HEK293 (cell line): ENCODE data around the gene RFK.

Experiments used
- FEZF1 ChIP-seq: fragments of 450-650 bp; formaldehyde crosslinking; IDR thresholded peaks from 2 replicates; pipeline ENCODE4 v1.5.1; 2016; ENCODE audit warnings: missing biosample characterization, missing genetic modification characterization
- HOXC10 ChIP-seq: sonication (generic); formaldehyde crosslinking; IDR thresholded peaks from 2 replicates; pipeline ENCODE4 v1.8.1; 2023; ENCODE audit warnings: mild to moderate bottlenecking, missing genetic modification reagents
- KLF7 ChIP-seq: fragments of 450-650 bp; formaldehyde crosslinking; IDR thresholded peaks from 2 replicates; pipeline ENCODE4 v1.5.1; 2016; ENCODE audit warnings: missing biosample characterization, missing genetic modification characterization, borderline replicate concordance
- RBAK ChIP-seq: fragments of 450-650 bp; formaldehyde crosslinking; IDR thresholded peaks from 2 replicates; pipeline ENCODE4 v1.5.1; 2016; ENCODE audit warnings: missing biosample characterization, missing genetic modification characterization
- SCRT1 ChIP-seq: fragments of 450-650 bp; formaldehyde crosslinking; IDR thresholded peaks from 2 replicates; pipeline ENCODE4 v1.5.1; 2016; ENCODE audit warnings: missing biosample characterization, missing genetic modification characterization, borderline replicate concordance
- ZFHX2 ChIP-seq: fragments of 450-650 bp; formaldehyde crosslinking; conservative IDR thresholded peaks from 2 replicates; pipeline ENCODE4 v1.5.1; 2016; ENCODE audit warnings: missing biosample characterization, missing genetic modification characterization
- ZNF140 ChIP-seq: fragments of 450-650 bp; formaldehyde crosslinking; IDR thresholded peaks from 2 replicates; pipeline ENCODE4 v1.5.1; 2016; ENCODE audit warnings: missing biosample characterization, missing genetic modification characterization
- ZNF157 ChIP-seq: fragments of 450-650 bp; formaldehyde crosslinking; IDR thresholded peaks from 2 replicates; pipeline ENCODE4 v1.5.1; 2016; ENCODE audit warnings: missing biosample characterization, missing genetic modification characterization
- ZNF19 ChIP-seq: fragments of 450-650 bp; formaldehyde crosslinking; IDR thresholded peaks from 2 replicates; pipeline ENCODE4; 2016; ENCODE audit warnings: missing biosample characterization, missing genetic modification characterization, low read depth
- ZNF239 ChIP-seq: fragments of 450-650 bp; formaldehyde crosslinking; IDR thresholded peaks from 2 replicates; pipeline ENCODE4 v1.5.1; 2016; ENCODE audit warnings: missing biosample characterization, missing genetic modification characterization
- ZNF24 ChIP-seq: fragments of 450-650 bp; formaldehyde crosslinking; IDR thresholded peaks from 2 replicates; pipeline ENCODE4 v1.5.1; 2016; ENCODE audit warnings: missing biosample characterization, missing genetic modification characterization
- ZNF302 ChIP-seq: fragments of 450-650 bp; formaldehyde crosslinking; IDR thresholded peaks from 2 replicates; pipeline ENCODE4 v1.5.1; 2016; ENCODE audit warnings: missing biosample characterization, missing genetic modification characterization, low read depth
- ZNF341 ChIP-seq: fragments of 450-650 bp; formaldehyde crosslinking; IDR thresholded peaks from 2 replicates; pipeline ENCODE4; 2016; ENCODE audit warnings: low read depth, missing biosample characterization, missing genetic modification characterization
- ZNF391 ChIP-seq: fragments of 450-650 bp; formaldehyde crosslinking; IDR thresholded peaks from 2 replicates; pipeline ENCODE4 v1.5.1; 2016; ENCODE audit warnings: low read depth, missing biosample characterization, missing genetic modification characterization, borderline replicate concordance
- ZNF433 ChIP-seq: fragments of 450-650 bp; formaldehyde crosslinking; IDR thresholded peaks from 2 replicates; pipeline ENCODE4 v1.5.1; 2016; ENCODE audit warnings: missing biosample characterization, missing genetic modification characterization, low read depth
- ZNF48 ChIP-seq: fragments of 450-650 bp; formaldehyde crosslinking; IDR thresholded peaks from 2 replicates; pipeline ENCODE4 v1.5.1; 2016; ENCODE audit warnings: missing biosample characterization, missing genetic modification characterization
- ZNF561 ChIP-seq: fragments of 450-650 bp; IDR thresholded peaks from 2 replicates; pipeline ENCODE4 v1.5.1; 2018; ENCODE audit warnings: missing biosample characterization, missing genetic modification characterization, borderline replicate concordance
- ZNF621 ChIP-seq: fragments of 450-650 bp; formaldehyde crosslinking; IDR thresholded peaks from 2 replicates; pipeline ENCODE4 v1.5.1; 2017; ENCODE audit warnings: missing biosample characterization, missing genetic modification characterization
- ZNF777 ChIP-seq: fragments of 450-650 bp; formaldehyde crosslinking; IDR thresholded peaks from 2 replicates; pipeline ENCODE4 v1.5.1; 2017; ENCODE audit warnings: missing biosample characterization, missing genetic modification characterization, borderline replicate concordance
- ZNF843 ChIP-seq: fragments of 450-650 bp; formaldehyde crosslinking; IDR thresholded peaks from 2 replicates; pipeline ENCODE4 v1.5.1; 2016; ENCODE audit warnings: missing biosample characterization, missing genetic modification characterization
- TF ChIP-seq, protein P1 (sequence below): fragments of 450-650 bp; IDR thresholded peaks from 2 replicates; pipeline ENCODE4 v1.5.1; 2018; ENCODE audit warnings: missing biosample characterization, mild to moderate bottlenecking, missing genetic modification characterization
- TF ChIP-seq, protein P2 (sequence below): fragments of 450-650 bp; formaldehyde crosslinking; optimal IDR thresholded peaks from 2 replicates; pipeline ENCODE3; 2016; ENCODE audit warnings: missing biosample characterization, mild to moderate bottlenecking, missing genetic modification characterization
- TF ChIP-seq, protein P3 (sequence below): fragments of 450-650 bp; formaldehyde crosslinking; IDR thresholded peaks from 2 replicates; pipeline ENCODE4 v1.5.1; 2017; ENCODE audit warnings: missing biosample characterization, mild to moderate bottlenecking, missing genetic modification characterization, moderate library complexity
- TF ChIP-seq, protein P4 (sequence below): fragments of 450-650 bp; formaldehyde crosslinking; IDR thresholded peaks from 2 replicates; pipeline ENCODE4 v1.5.1; 2016; ENCODE audit warnings: missing biosample characterization, missing genetic modification characterization, borderline replicate concordance
- TF ChIP-seq, protein P5 (sequence below): fragments of 450-650 bp; formaldehyde crosslinking; IDR thresholded peaks from 2 replicates; pipeline ENCODE4 v1.5.1; 2016; ENCODE audit warnings: missing biosample characterization, missing genetic modification characterization, borderline replicate concordance
- TF ChIP-seq, protein P6 (sequence below): fragments of 450-650 bp; formaldehyde crosslinking; IDR thresholded peaks from 2 replicates; pipeline ENCODE4 v1.5.1; 2016; ENCODE audit warnings: missing biosample characterization, missing genetic modification characterization

RFK gene

DNA sequence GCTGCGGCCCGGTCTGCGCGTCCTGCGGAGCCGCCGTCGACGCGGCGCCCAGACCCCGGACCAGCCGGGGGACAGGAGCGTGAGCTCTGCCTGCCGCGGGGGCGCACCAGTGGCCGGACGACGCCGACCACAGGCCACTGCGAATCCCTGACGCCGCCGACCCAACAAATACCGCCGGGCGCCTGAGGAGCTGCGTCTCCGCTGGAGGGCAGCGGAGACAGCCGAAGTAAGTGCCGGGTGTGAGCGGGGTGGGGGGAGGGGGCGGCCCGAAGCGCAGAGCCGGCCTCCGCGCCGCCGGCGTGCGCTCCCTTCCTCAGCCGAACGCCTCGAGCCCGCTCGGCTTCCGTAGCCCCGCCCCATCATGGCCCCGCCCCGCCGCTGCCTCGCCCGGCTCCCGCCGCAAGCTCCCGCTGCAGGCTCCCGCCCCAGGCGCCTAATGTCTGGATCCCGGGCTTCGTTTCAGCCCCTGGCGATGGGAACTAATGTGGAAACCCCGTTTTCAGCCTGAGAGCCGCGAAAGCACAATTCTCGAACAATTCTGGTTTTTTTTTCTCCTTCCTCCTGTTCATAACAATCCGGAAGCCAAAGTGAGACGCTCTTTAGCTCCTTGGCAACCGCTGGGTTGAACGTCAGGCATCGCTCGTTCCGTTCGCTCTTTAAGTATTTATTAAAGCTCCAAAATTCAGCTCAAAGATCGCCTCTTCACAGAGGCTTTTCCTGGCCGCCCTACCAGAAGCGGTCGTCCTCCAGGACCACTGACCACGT, at the start of gene RFK (continued):
- TF ChIP-seq, protein P1, sequence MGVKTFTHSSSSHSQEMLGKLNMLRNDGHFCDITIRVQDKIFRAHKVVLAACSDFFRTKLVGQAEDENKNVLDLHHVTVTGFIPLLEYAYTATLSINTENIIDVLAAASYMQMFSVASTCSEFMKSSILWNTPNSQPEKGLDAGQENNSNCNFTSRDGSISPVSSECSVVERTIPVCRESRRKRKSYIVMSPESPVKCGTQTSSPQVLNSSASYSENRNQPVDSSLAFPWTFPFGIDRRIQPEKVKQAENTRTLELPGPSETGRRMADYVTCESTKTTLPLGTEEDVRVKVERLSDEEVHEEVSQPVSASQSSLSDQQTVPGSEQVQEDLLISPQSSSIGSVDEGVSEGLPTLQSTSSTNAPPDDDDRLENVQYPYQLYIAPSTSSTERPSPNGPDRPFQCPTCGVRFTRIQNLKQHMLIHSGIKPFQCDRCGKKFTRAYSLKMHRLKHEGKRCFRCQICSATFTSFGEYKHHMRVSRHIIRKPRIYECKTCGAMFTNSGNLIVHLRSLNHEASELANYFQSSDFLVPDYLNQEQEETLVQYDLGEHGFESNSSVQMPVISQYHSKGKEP (tag by site-specific recombination): no peak
- TF ChIP-seq ZNF561 (peak; percentile 15; the same call in 1 of the 2 replicates), ZNF777 (no peak; the same call in 1 of the 2 replicates), ZNF48 (no peak), ZNF621 (tag by site-specific recombination) (no peak), ZNF302 (tag by site-specific recombination) (no peak), ZNF391 (tag by site-specific recombination) (no peak), ZNF140 (tag by site-specific recombination) (no peak), HOXC10 (CRISPR knock-in tag) (no peak), ZNF341 (peak; percentile 65), ZNF19 (tag by site-specific recombination) (no peak), ZNF157 (tag by site-specific recombination) (no peak), ZNF843 (tag by site-specific recombination) (no peak), RBAK (tag by site-specific recombination) (no peak), ZNF24 (no peak), ZNF239 (no peak), ZFHX2 (no peak), SCRT1 (tag by site-specific recombination) (no peak), ZNF433 (tag by site-specific recombination) (no peak), KLF7 (tag by site-specific recombination) (no peak), FEZF1 (tag by site-specific recombination) (no peak)
- TF ChIP-seq, protein P2, sequence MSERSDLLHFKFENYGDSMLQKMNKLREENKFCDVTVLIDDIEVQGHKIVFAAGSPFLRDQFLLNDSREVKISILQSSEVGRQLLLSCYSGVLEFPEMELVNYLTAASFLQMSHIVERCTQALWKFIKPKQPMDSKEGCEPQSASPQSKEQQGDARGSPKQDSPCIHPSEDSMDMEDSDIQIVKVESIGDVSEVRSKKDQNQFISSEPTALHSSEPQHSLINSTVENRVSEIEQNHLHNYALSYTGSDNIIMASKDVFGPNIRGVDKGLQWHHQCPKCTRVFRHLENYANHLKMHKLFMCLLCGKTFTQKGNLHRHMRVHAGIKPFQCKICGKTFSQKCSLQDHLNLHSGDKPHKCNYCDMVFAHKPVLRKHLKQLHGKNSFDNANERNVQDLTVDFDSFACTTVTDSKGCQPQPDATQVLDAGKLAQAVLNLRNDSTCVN (tag by site-specific recombination): peak; percentile 80
- TF ChIP-seq, protein P3, sequence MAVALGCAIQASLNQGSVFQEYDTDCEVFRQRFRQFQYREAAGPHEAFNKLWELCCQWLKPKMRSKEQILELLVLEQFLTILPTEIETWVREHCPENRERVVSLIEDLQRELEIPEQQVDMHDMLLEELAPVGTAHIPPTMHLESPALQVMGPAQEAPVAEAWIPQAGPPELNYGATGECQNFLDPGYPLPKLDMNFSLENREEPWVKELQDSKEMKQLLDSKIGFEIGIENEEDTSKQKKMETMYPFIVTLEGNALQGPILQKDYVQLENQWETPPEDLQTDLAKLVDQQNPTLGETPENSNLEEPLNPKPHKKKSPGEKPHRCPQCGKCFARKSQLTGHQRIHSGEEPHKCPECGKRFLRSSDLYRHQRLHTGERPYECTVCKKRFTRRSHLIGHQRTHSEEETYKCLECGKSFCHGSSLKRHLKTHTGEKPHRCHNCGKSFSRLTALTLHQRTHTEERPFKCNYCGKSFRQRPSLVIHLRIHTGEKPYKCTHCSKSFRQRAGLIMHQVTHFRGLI (tag by site-specific recombination): peak; percentile 13; the same call in 1 of the 2 replicates
- TF ChIP-seq, protein P4, sequence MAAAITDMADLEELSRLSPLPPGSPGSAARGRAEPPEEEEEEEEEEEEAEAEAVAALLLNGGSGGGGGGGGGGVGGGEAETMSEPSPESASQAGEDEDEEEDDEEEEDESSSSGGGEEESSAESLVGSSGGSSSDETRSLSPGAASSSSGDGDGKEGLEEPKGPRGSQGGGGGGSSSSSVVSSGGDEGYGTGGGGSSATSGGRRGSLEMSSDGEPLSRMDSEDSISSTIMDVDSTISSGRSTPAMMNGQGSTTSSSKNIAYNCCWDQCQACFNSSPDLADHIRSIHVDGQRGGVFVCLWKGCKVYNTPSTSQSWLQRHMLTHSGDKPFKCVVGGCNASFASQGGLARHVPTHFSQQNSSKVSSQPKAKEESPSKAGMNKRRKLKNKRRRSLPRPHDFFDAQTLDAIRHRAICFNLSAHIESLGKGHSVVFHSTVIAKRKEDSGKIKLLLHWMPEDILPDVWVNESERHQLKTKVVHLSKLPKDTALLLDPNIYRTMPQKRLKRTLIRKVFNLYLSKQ (tag by site-specific recombination): no peak
- TF ChIP-seq, protein P5, sequence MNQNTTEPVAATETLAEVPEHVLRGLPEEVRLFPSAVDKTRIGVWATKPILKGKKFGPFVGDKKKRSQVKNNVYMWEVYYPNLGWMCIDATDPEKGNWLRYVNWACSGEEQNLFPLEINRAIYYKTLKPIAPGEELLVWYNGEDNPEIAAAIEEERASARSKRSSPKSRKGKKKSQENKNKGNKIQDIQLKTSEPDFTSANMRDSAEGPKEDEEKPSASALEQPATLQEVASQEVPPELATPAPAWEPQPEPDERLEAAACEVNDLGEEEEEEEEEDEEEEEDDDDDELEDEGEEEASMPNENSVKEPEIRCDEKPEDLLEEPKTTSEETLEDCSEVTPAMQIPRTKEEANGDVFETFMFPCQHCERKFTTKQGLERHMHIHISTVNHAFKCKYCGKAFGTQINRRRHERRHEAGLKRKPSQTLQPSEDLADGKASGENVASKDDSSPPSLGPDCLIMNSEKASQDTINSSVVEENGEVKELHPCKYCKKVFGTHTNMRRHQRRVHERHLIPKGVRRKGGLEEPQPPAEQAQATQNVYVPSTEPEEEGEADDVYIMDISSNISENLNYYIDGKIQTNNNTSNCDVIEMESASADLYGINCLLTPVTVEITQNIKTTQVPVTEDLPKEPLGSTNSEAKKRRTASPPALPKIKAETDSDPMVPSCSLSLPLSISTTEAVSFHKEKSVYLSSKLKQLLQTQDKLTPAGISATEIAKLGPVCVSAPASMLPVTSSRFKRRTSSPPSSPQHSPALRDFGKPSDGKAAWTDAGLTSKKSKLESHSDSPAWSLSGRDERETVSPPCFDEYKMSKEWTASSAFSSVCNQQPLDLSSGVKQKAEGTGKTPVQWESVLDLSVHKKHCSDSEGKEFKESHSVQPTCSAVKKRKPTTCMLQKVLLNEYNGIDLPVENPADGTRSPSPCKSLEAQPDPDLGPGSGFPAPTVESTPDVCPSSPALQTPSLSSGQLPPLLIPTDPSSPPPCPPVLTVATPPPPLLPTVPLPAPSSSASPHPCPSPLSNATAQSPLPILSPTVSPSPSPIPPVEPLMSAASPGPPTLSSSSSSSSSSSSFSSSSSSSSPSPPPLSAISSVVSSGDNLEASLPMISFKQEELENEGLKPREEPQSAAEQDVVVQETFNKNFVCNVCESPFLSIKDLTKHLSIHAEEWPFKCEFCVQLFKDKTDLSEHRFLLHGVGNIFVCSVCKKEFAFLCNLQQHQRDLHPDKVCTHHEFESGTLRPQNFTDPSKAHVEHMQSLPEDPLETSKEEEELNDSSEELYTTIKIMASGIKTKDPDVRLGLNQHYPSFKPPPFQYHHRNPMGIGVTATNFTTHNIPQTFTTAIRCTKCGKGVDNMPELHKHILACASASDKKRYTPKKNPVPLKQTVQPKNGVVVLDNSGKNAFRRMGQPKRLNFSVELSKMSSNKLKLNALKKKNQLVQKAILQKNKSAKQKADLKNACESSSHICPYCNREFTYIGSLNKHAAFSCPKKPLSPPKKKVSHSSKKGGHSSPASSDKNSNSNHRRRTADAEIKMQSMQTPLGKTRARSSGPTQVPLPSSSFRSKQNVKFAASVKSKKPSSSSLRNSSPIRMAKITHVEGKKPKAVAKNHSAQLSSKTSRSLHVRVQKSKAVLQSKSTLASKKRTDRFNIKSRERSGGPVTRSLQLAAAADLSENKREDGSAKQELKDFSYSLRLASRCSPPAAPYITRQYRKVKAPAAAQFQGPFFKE: no peak
- TF ChIP-seq, protein P6, sequence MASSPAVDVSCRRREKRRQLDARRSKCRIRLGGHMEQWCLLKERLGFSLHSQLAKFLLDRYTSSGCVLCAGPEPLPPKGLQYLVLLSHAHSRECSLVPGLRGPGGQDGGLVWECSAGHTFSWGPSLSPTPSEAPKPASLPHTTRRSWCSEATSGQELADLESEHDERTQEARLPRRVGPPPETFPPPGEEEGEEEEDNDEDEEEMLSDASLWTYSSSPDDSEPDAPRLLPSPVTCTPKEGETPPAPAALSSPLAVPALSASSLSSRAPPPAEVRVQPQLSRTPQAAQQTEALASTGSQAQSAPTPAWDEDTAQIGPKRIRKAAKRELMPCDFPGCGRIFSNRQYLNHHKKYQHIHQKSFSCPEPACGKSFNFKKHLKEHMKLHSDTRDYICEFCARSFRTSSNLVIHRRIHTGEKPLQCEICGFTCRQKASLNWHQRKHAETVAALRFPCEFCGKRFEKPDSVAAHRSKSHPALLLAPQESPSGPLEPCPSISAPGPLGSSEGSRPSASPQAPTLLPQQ (tag by site-specific recombination): no peak
